ENCODE measurements around the gene NKD2.

Gene NKD2

DNA sequence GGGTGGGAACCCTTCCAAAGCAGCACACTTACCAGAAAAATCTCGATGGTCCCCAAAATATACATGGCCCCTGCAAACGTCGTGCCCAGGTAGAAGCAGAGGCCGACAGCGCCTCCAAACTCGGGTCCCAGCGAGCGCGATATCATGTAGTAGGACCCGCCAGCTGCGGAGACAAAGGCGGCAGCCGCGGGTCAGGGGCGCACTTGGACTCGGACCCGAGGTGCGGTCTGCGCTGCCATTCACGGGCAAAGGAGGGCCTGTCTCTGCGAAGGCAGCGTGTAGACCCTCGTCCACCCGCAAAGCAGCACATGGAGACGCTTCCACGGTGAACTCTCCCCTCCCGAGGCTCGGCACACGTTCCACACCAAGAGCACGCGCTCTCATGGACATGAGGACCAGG is 78.3 kb downstream of the NKD2 start:
- Histone ChIP-seq H3K36me3 (no peaks in the 10 kb centered on the region), H3K4me1 (ENCODE audit: control insufficient read depth in 1 of 2, insufficient read depth in 1 of 2, low read depth in 1 of 2, low read length in 1 of 2) (no peaks in the 10 kb centered on the region), H3K4me3 (ENCODE audit: low read depth in 1 of 2, low read length in 1 of 2) (no peak overlapping the region), H3K27ac (no peak overlapping the region), H3K9me3 (no peaks in the 10 kb centered on the region), H3K27me3 (no peaks in the 10 kb centered on the region)
- TF ChIP-seq, protein P1, sequence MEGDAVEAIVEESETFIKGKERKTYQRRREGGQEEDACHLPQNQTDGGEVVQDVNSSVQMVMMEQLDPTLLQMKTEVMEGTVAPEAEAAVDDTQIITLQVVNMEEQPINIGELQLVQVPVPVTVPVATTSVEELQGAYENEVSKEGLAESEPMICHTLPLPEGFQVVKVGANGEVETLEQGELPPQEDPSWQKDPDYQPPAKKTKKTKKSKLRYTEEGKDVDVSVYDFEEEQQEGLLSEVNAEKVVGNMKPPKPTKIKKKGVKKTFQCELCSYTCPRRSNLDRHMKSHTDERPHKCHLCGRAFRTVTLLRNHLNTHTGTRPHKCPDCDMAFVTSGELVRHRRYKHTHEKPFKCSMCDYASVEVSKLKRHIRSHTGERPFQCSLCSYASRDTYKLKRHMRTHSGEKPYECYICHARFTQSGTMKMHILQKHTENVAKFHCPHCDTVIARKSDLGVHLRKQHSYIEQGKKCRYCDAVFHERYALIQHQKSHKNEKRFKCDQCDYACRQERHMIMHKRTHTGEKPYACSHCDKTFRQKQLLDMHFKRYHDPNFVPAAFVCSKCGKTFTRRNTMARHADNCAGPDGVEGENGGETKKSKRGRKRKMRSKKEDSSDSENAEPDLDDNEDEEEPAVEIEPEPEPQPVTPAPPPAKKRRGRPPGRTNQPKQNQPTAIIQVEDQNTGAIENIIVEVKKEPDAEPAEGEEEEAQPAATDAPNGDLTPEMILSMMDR (IDR thresholded peaks at IDR 0.05) = no peak

DNA sequence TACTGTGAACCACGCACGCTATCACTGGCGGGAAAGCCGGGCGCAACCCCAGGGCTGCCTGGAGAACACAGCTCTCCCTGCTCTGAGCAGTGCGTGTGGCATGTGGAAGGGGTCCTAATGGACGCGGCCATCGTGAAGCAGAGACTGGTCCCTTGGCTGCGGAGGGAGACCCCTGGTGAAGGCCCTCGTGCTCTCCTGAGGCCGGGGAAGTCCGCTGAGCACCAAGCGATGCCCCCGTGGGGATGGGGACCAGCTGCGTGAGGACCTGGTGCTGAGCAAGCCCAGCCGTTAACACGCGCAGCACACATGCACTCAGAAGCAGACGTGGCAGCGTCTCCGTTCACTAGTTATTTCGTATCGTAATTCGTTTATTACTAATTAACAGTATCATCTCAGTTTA is 78.8 kb downstream of the NKD2 start:
- TF ChIP-seq, protein P1 (IDR thresholded peaks at IDR 0.05) = no peak
- Histone ChIP-seq H3K4me1 (ENCODE audit: control insufficient read depth in 1 of 2, insufficient read depth in 1 of 2, low read depth in 1 of 2, low read length in 1 of 2) (no peaks in the 10 kb centered on the region), H3K27ac (no peak overlapping the region), H3K27me3 (no peaks in the 10 kb centered on the region), H3K9me3 (no peaks in the 10 kb centered on the region), H3K4me3 (ENCODE audit: low read depth in 1 of 2, low read length in 1 of 2) (no peak overlapping the region), H3K36me3 (no peaks in the 10 kb centered on the region)

DNA sequence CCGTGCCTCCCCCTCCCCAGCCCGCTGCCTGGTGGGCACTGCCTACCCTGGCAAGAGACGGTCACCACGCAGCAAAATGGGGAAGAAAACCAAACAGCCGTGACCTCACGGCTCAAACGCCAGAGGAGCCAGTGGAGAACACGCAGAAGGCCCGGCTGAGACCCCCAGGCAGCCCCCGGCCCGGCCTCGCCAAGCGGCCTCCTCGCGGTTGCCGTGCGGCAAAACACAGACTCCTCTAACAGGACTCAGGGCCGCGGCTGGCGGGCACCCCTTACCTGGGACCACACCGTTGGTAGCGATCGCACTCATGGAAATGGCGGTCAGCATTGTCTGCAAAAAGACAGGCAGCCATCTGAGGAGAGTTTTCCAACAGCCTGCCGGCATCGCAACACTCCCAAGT is 79.4 kb downstream of the NKD2 start:
- TF ChIP-seq, protein P1 (IDR thresholded peaks at IDR 0.05) = no peak
- H3K27me3 ChIP-seq = no peaks in the 10 kb centered on the region
- H3K36me3 ChIP-seq = no peaks in the 10 kb centered on the region
- H3K4me3 ChIP-seq (ENCODE audit: low read depth in 1 of 2, low read length in 1 of 2) = no peak overlapping the region
- H3K9me3 ChIP-seq = no peaks in the 10 kb centered on the region
- H3K27ac ChIP-seq = no peak overlapping the region
- no peaks in the 10 kb centered on the region for H3K4me1 ChIP-seq (ENCODE audit: control insufficient read depth in 1 of 2, insufficient read depth in 1 of 2, low read depth in 1 of 2, low read length in 1 of 2)

Data from neutrophil (primary cell).